Thymus (tissue), 11 donors: ENCODE results near the gene CUBN. TPM values are rescaled to one million over a fixed set of nuclear protein-coding genes. Genes with fewer than 3 reads are reported as not detected.

Source experiments
- DNase-seq, 9 donors: peaks; one replicate each; pipeline ENCODE4 v3.0.0-alpha.2; 2013; ENCODE audit warnings: low spot score in 9 of 9, low read depth in 6 of 9, missing footprints in 1 of 9
- H3K27ac ChIP-seq, 2 donors: one replicate each; pipeline ENCODE4 v1.5.1; 2013; ENCODE audit warnings: control low read depth in 1 of 2, low read depth in 1 of 2, low read length in 1 of 2, mild to moderate bottlenecking in 1 of 2, moderate library complexity in 1 of 2
- H3K27me3 ChIP-seq, 2 donors: one replicate each; pipeline ENCODE4 v1.5.1; 2013; ENCODE audit warnings: low read length in 1 of 2; ENCODE audit not compliant: control insufficient read depth in 2 of 2, insufficient read depth in 1 of 2
- H3K36me3 ChIP-seq, 2 donors: one replicate each; pipeline ENCODE4 v1.5.1; 2013; ENCODE audit warnings: low read length in 1 of 2, mild to moderate bottlenecking in 1 of 2, moderate library complexity in 1 of 2; ENCODE audit not compliant: control insufficient read depth in 2 of 2, insufficient read depth in 2 of 2
- H3K4me1 ChIP-seq, 2 donors: one replicate each; pipeline ENCODE4 v1.5.1; 2013; ENCODE audit warnings: low read length in 2 of 2; ENCODE audit not compliant: control insufficient read depth in 2 of 2, insufficient read depth in 2 of 2
- H3K4me3 ChIP-seq, 2 donors: one replicate each; pipeline ENCODE4 v1.5.1; 2013; ENCODE audit warnings: low read length in 2 of 2, control low read depth in 1 of 2, mild to moderate bottlenecking in 1 of 2
- H3K9me3 ChIP-seq, 2 donors: one replicate each; pipeline ENCODE4 v1.5.1; 2013; ENCODE audit warnings: low read length in 1 of 2, mild to moderate bottlenecking in 1 of 2; ENCODE audit not compliant: control insufficient read depth in 2 of 2, insufficient read depth in 1 of 2
- WGBS: extraction: QIAGEN DNeasy Blood & Tissue Kit; methylation state at CpG from one replicate; pipeline ENCODE4 v1.1.7; 2013; 5-methylcytosine and 5-hydroxymethylcytosine counted together
- polyA plus RNA-seq: library from polyadenylated mRNA; stranded (reverse); fragments of 200-250 nt; gene quantifications from one replicate; pipeline ENCODE4 v1.2.3, GENCODE V29; 2013
- total RNA-seq: library from RNA; stranded (reverse); fragments of 120-200 nt; gene quantifications from one replicate; pipeline ENCODE4 v1.2.4, GENCODE V29; 2013
- donor health status: healthy.

Gene CUBN
- total and polyA plus RNA-seq, 2 donors = 1.7 to 1.8 TPM

GRCh38 chr10:17073725-17074540 lies 55.7 kb downstream of the CUBN start:
- 98% methylated on average over 12 of the region's 12 CpGs for WGBS
- H3K27ac ChIP-seq = no peak overlapping the region
- no peaks in the 10 kb centered on the region for H3K36me3 ChIP-seq
- no peak overlapping the region for H3K4me3 ChIP-seq
- H3K27me3 ChIP-seq = no peaks in the 10 kb centered on the region
- no peak for DNase-seq
- H3K9me3 ChIP-seq = no peaks in the 10 kb centered on the region
- no peaks in the 10 kb centered on the region for H3K4me1 ChIP-seq

- no peaks in the 10 kb centered on the region for H3K27me3 ChIP-seq
Measured at GRCh38 chr10:17068953-17069352, 60.7 kb downstream of the CUBN start.

GRCh38 chr10:17067376-17068264 lies 62.0 kb downstream of the CUBN start:
- WGBS = 56% methylated on average over 9 of the region's 9 CpGs

More at GRCh38 chr10:17068953-17069352, 60.7 kb downstream of the CUBN start:
- no peak overlapping the region for H3K4me3 ChIP-seq
- no peaks in the 10 kb centered on the region for H3K9me3 ChIP-seq
- WGBS = 96% methylated on average over 2 of the region's 2 CpGs
- peaks cover 6% of the 10 kb centered on the region in 2 donors for H3K4me1 ChIP-seq
- no peaks in the 10 kb centered on the region for H3K36me3 ChIP-seq
- H3K27ac ChIP-seq = no peak overlapping the region
- no peak for DNase-seq

GRCh38 chr10:17066807-17067206 lies 62.8 kb downstream of the CUBN start:
- peaks cover 15 to 16% of the 10 kb centered on the region in 2 donors for H3K4me1 ChIP-seq
- H3K36me3 ChIP-seq = no peaks in the 10 kb centered on the region
- H3K27ac ChIP-seq = no peak overlapping the region
- H3K9me3 ChIP-seq = no peaks in the 10 kb centered on the region
- 91% methylated on average over 3 of the region's 3 CpGs for WGBS
- no peak overlapping the region for H3K4me3 ChIP-seq
- DNase-seq = no peak
- no peaks in the 10 kb centered on the region for H3K27me3 ChIP-seq

More at GRCh38 chr10:17067376-17068264, 62.0 kb downstream of the CUBN start:
- Histone ChIP-seq H3K9me3 (no peaks in the 10 kb centered on the region), H3K27me3 (no peaks in the 10 kb centered on the region), H3K4me3 (no peak overlapping the region), H3K27ac (no peak overlapping the region), H3K36me3 (no peaks in the 10 kb centered on the region), H3K4me1 (peaks cover 12 to 15% of the 10 kb centered on the region in 2 donors)
- DNase-seq = peak in 5 of 9 donors; percentile 12 to 47 (median 18)

GRCh38 chr10:17066000-17066399 lies 63.6 kb downstream of the CUBN start:
- 99% methylated on average over 1 of the region's 1 CpG for WGBS
- Histone ChIP-seq H3K4me1 (peaks cover 19 to 24% of the 10 kb centered on the region in 2 donors), H3K36me3 (no peaks in the 10 kb centered on the region), H3K27ac (no peak overlapping the region), H3K4me3 (no peak overlapping the region), H3K9me3 (no peaks in the 10 kb centered on the region), H3K27me3 (no peaks in the 10 kb centered on the region)
- DNase-seq = no peak

GRCh38 chr10:17065273-17065672 lies 64.3 kb downstream of the CUBN start:
- H3K9me3 ChIP-seq = no peaks in the 10 kb centered on the region
- 96% methylated on average over 6 of the region's 6 CpGs for WGBS
- H3K27me3 ChIP-seq = no peaks in the 10 kb centered on the region
- DNase-seq = no peak
- H3K4me1 ChIP-seq = peaks cover 19 to 25% of the 10 kb centered on the region in 2 donors
- H3K4me3 ChIP-seq = no peak overlapping the region
- no peak overlapping the region for H3K27ac ChIP-seq
- no peaks in the 10 kb centered on the region for H3K36me3 ChIP-seq

- H3K36me3 ChIP-seq = no peaks in the 10 kb centered on the region
- no peak for DNase-seq
- no peak overlapping the region for H3K4me3 ChIP-seq
- H3K27ac ChIP-seq = no peak overlapping the region
- WGBS = over 99% methylated on average over 2 of the region's 2 CpGs
- peaks cover 19 to 25% of the 10 kb centered on the region in 2 donors for H3K4me1 ChIP-seq
- no peaks in the 10 kb centered on the region for H3K9me3 ChIP-seq
- H3K27me3 ChIP-seq = no peaks in the 10 kb centered on the region
Measured at GRCh38 chr10:17064435-17064834, 65.2 kb downstream of the CUBN start.

GRCh38 chr10:17062955-17063484 lies 66.6 kb downstream of the CUBN start:
- Histone ChIP-seq H3K27me3 (no peaks in the 10 kb centered on the region), H3K9me3 (no peaks in the 10 kb centered on the region), H3K27ac (peak overlapping the region; percentile 86 to 91), H3K36me3 (no peaks in the 10 kb centered on the region), H3K4me1 (peaks cover 19 to 25% of the 10 kb centered on the region in 2 donors), H3K4me3 (no peak overlapping the region)
- WGBS = 92% methylated on average over 6 of the region's 6 CpGs
- DNase-seq = peak in 2 of 9 donors; percentile 1 to 19
